Common myeloid progenitor, CD34-positive (primary cell): Measurements from ENCODE around the gene LYZL6. TPM values are rescaled to one million over a fixed set of nuclear protein-coding genes. Genes with fewer than 3 reads are reported as not detected.

Experiments
- CTCF ChIA-PET: fragments of 350-600 bp; sonication (Branson Sonifier 250); formaldehyde crosslinking; loops from one replicate; lab custom pipeline; 2021; ENCODE audit warnings: antibody characterized with exemption; lab: Charles Lee
- POLR2A ChIA-PET: fragments of 350-600 bp; sonication (Branson Sonifier 250); formaldehyde crosslinking; loops from one replicate; lab custom pipeline; 2021; ENCODE audit warnings: antibody characterized with exemption; lab: Charles Lee
- DNase-seq, 3 donors: peaks; one replicate each; pipeline versions ENCODE4 v3.0.0 to v3.0.0-alpha.2; 2013
- H3K27ac ChIP-seq, 2 experiments: 1 replicate in 1 of 2; 2 replicates in 1 of 2; pipeline ENCODE4 v1.7.0; 2013; ENCODE audit warnings: inconsistent platforms in 2 of 2, low read length in 2 of 2, mild to moderate bottlenecking in 2 of 2, low read depth in 1 of 2, moderate library complexity in 1 of 2; ENCODE audit not compliant: severe bottlenecking in 2 of 2, insufficient read depth in 1 of 2, poor library complexity in 1 of 2
- H3K27me3 ChIP-seq, 5 experiments: replicated peaks in 2 of 5; 1 replicate in 3 of 5; 2 replicates in 2 of 5; pipeline versions ENCODE4 v1.6.1 to v1.7.0; 2013; ENCODE audit warnings: low read length in 4 of 5, mild to moderate bottlenecking in 2 of 5, moderate library complexity in 2 of 5, inconsistent platforms in 1 of 5; ENCODE audit not compliant: insufficient read depth in 5 of 5, control insufficient read depth in 4 of 5
- H3K36me3 ChIP-seq, 4 experiments: 1 replicate in 2 of 4; 2 replicates in 2 of 4; pipeline versions ENCODE4 v1.6.1 to v1.7.0; 2013; ENCODE audit warnings: low read length in 3 of 4, control low read depth in 1 of 4, mild to moderate bottlenecking in 1 of 4; ENCODE audit not compliant: control insufficient read depth in 4 of 4, insufficient read depth in 4 of 4
- H3K4me1 ChIP-seq, 4 experiments: 1 replicate in 3 of 4; 2 replicates in 1 of 4; pipeline versions ENCODE4 v1.6.1 to v1.7.1; 2013; ENCODE audit warnings: low read length in 3 of 4, mild to moderate bottlenecking in 3 of 4, control low read depth in 1 of 4, inconsistent platforms in 1 of 4, moderate library complexity in 1 of 4; ENCODE audit not compliant: control insufficient read depth in 4 of 4, insufficient read depth in 4 of 4; ENCODE audit errors: control extremely low read depth in 1 of 4
- H3K4me3 ChIP-seq, 7 experiments: 1 replicate in 4 of 7; 2 replicates in 3 of 7; pipeline versions ENCODE4 v1.5.1 to v1.7.0; 2013; ENCODE audit warnings: mild to moderate bottlenecking in 7 of 7, low read length in 6 of 7, moderate library complexity in 6 of 7, inconsistent platforms in 2 of 7, low read depth in 2 of 7, control low read depth in 1 of 7; ENCODE audit not compliant: insufficient read depth in 4 of 7, control insufficient read depth in 1 of 7; ENCODE audit errors: extremely low read depth in 1 of 7
- H3K9me3 ChIP-seq, 5 experiments: 1 replicate in 4 of 5; 2 replicates in 1 of 5; pipeline versions ENCODE4 v1.6.1 to v1.7.1; 2013; ENCODE audit warnings: low read length in 4 of 5, mild to moderate bottlenecking in 2 of 5, inconsistent platforms in 1 of 5, low read depth in 1 of 5, moderate library complexity in 1 of 5; ENCODE audit not compliant: control insufficient read depth in 4 of 5, insufficient read depth in 2 of 5; ENCODE audit errors: control extremely low read depth in 1 of 5
- WGBS: methylation state at CpG from one replicate; pipeline ENCODE4 v1.1.5; 2013; ENCODE audit not compliant: insufficient coverage; 5-methylcytosine and 5-hydroxymethylcytosine counted together
- polyA plus RNA-seq: library from polyadenylated mRNA; unstranded; fragments of 120-200 nt; gene quantifications from one replicate; pipeline ENCODE4 v1.2.1, GENCODE V29; 2013

Gene LYZL6
- not detected for polyA plus RNA-seq

DNA sequence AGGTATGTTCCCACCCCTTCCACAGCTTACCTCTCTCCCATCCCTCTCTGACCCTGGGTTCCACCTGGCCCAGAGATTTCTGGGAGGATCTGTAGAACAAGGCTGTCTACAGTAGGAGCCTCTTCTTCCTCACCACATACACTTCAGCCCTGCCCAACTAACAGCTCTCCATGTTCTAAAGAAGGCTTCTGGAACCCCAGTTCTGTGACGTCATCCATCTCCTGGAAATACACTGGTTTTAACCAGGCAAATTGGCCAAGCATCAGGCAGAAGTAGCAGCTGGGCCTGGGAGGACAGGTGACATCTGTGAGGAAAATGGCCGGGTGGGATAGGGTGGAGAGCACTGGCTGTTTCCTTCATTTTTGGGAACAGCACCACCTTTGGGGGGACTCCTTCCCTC lies at the start of gene LYZL6:
LYZL6 (minus strand) TSS at position 177 of the 400 bp plus-strand sequence. CDS start 4,357 bp downstream, outside the sequence.
- ChIA-PET CTCF (interaction anchor here (1.6 to 1.8 kb wide), 2 partner anchors 205 to 206 kb away, joined by 4 to 5 read pairs; no protein-coding TSS in a partner anchor), POLR2A (interaction anchor here (0.5 kb wide), 1 partner anchor 103 kb away, joined by 3 read pairs; no protein-coding TSS in a partner anchor)
- Histone ChIP-seq H3K9me3 (no peaks in the 10 kb centered on the region), H3K27ac (no peak within 1 kb of the TSS), H3K4me1 (peaks cover 0 to 6% (median 4%) of the 10 kb centered on the region in 4 experiments), H3K4me3 (no peak within 1 kb of the TSS), H3K27me3 (peaks cover 0 to 1% (median 0%) of the 10 kb centered on the region in 5 experiments), H3K36me3 (no peaks in the 10 kb centered on the region)
- WGBS, result 100% methylated on average over 2 of the region's 2 CpGs
- DNase-seq, result no peak

GRCh38 chr17:35991075-35991474 lies 47.6 kb upstream of the LYZL6 start:
- no peaks in the 10 kb centered on the region for H3K4me1 ChIP-seq
- H3K36me3 ChIP-seq, result no peaks in the 10 kb centered on the region
- H3K27me3 ChIP-seq, result no peaks in the 10 kb centered on the region
- 100% methylated on average over 1 of the region's 2 CpGs for WGBS
- DNase-seq, result no peak
- ChIA-PET CTCF (interaction anchor here (0.8 to 1.0 kb wide), 2 partner anchors 9 to 13 kb away, joined by 3 to 4 read pairs; no protein-coding TSS in a partner anchor), POLR2A (no interaction called here)
- no peak overlapping the region for H3K27ac ChIP-seq
- peaks cover 0 to 4% (median 0%) of the 10 kb centered on the region in 5 experiments for H3K9me3 ChIP-seq
- H3K4me3 ChIP-seq, result no peak overlapping the region

GRCh38 chr17:35988164-35988563 lies 44.7 kb upstream of the LYZL6 start:
- Histone ChIP-seq H3K4me3 (no peak overlapping the region), H3K9me3 (peaks cover 0 to 2% (median 0%) of the 10 kb centered on the region in 5 experiments), H3K27ac (no peak overlapping the region), H3K27me3 (no peaks in the 10 kb centered on the region), H3K36me3 (no peaks in the 10 kb centered on the region), H3K4me1 (no peaks in the 10 kb centered on the region)
- POLR2A ChIA-PET, result no interaction called here
- no peak for DNase-seq
- CTCF ChIA-PET, result interaction anchor here (1.3 kb wide), 1 partner anchor 12 kb away, joined by 5 read pairs; no protein-coding TSS in a partner anchor

- Histone ChIP-seq H3K27ac (no peak within 1 kb of the TSS), H3K27me3 (no peaks in the 10 kb centered on the region), H3K4me3 (no peak within 1 kb of the TSS), H3K36me3 (no peaks in the 10 kb centered on the region), H3K9me3 (peaks cover 0 to 2% (median 0%) of the 10 kb centered on the region in 5 experiments), H3K4me1 (no peaks in the 10 kb centered on the region)
- no peak for DNase-seq
- ChIA-PET POLR2A (no interaction called here), CTCF (interaction anchor here (1.3 to 1.6 kb wide), 2 partner anchors 11 to 87 kb away, joined by 4 to 5 read pairs; no protein-coding TSS in a partner anchor)
- WGBS, result 100% methylated on average over 1 of the region's 1 CpG
Measured at GRCh38 chr17:35986643-35987042, 43.1 kb upstream of the LYZL6 start, which contains the start of gene CCL14. Gene CCL14 (minus strand): TSS chr17:35986729. CDS start chr17:35986649, 80 bp downstream.

DNA sequence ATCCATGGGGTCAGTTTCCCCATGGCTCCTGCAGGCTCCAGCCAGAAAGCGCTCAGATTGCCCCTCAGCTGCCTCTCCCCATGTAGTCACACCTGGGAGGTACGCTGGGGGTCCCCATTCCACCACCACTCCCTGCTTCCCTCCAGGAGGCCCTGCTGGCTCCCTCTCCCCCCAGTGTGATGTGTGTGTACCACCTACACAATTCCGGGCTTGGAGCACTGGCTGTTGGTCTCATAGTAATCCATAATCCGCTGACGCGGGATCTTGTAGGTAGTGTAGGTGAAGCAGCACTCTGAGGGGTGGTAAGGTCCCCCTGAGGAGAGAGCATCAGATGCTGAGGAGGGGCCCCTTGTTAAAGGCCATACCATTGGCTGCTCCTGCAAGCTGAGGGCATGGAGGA lies 40.6 kb upstream of the LYZL6 start:
- H3K36me3 ChIP-seq, result no peaks in the 10 kb centered on the region
- DNase-seq, result no peak
- H3K9me3 ChIP-seq, result peaks cover 0 to under 1% (median 0%) of the 10 kb centered on the region in 5 experiments
- H3K4me1 ChIP-seq, result no peaks in the 10 kb centered on the region
- 100% methylated on average over 2 of the region's 6 CpGs for WGBS
- ChIA-PET CTCF (interaction anchor here (1.0 to 21.0 kb wide), 5 partner anchors 10 to 164 kb away, joined by 5 to 370 read pairs (median 9); no protein-coding TSS in a partner anchor), POLR2A (no interaction called here)
- H3K27me3 ChIP-seq, result no peaks in the 10 kb centered on the region
- no peak overlapping the region for H3K4me3 ChIP-seq
- no peak overlapping the region for H3K27ac ChIP-seq

GRCh38 chr17:35982409-35983191 lies 39.1 kb upstream of the LYZL6 start:
- CTCF ChIA-PET, result interaction anchor here (0.7 to 21.0 kb wide), 15 partner anchors 8 to 166 kb away, joined by 3 to 370 read pairs (median 4); partner anchors contain the start of gene CCL4
- Histone ChIP-seq H3K9me3 (no peaks in the 10 kb centered on the region), H3K27me3 (no peaks in the 10 kb centered on the region), H3K4me1 (no peaks in the 10 kb centered on the region), H3K4me3 (no peak overlapping the region), H3K27ac (no peak overlapping the region), H3K36me3 (no peaks in the 10 kb centered on the region)
- POLR2A ChIA-PET, result no interaction called here
- DNase-seq, result no peak
- 100% methylated on average over 2 of the region's 3 CpGs for WGBS
